Right ventricle myocardium inferior (tissue), 1 donor: ENCODE measurements around the gene SPAG6. TPM values are rescaled to one million over a fixed set of nuclear protein-coding genes. Genes with fewer than 3 reads are reported as not detected.
"Not testable (repeated sequence)": the region's sequence is repeated elsewhere in the genome, so short reads cannot be mapped to it uniquely, and the experiment has no call there.

Experiments
- ATAC-seq: fragments of 200-7000 bp; cut with Tn5 transposase; one replicate; pipeline ENCODE4 v1.9.1; 2020; ENCODE audit warnings: mild to moderate bottlenecking, moderate library complexity
- DNase-seq: peaks from one replicate; pipeline ENCODE4 v3.0.0; 2021; ENCODE audit errors: missing footprints
- intact Hi-C: fragments of 100-400 bp; cut with DNase I; formaldehyde crosslinking; loops from one replicate; pipeline ENCODE4 v1.11.0; 2022
- total RNA-seq: library from RNA; stranded (reverse); fragmentation: NEBNext Ultra II Directional; extraction: Animal tissue kit (Norgen Biotek cat#: 25700); gene quantifications from one replicate; pipeline ENCODE4 v1.2.1, GENCODE V29; 2021
- donor health status: DM: no; HTN: yes; CAD: no; lungs with severe emphysema.

The SPAG6 gene
- total RNA-seq, 1 donor from 2014 or later, result not detected

- intact Hi-C loops, result no loop called here
- no peak for ATAC-seq
- DNase-seq, result no peak
Measured at GRCh38 chr10:22364407-22365140, 19.3 kb downstream of the SPAG6 start.

- ATAC-seq, result no peak
- DNase-seq, result no peak
- intact Hi-C loops, result no loop called here
Measured at GRCh38 chr10:22365233-22365632, 19.9 kb downstream of the SPAG6 start.

DNA sequence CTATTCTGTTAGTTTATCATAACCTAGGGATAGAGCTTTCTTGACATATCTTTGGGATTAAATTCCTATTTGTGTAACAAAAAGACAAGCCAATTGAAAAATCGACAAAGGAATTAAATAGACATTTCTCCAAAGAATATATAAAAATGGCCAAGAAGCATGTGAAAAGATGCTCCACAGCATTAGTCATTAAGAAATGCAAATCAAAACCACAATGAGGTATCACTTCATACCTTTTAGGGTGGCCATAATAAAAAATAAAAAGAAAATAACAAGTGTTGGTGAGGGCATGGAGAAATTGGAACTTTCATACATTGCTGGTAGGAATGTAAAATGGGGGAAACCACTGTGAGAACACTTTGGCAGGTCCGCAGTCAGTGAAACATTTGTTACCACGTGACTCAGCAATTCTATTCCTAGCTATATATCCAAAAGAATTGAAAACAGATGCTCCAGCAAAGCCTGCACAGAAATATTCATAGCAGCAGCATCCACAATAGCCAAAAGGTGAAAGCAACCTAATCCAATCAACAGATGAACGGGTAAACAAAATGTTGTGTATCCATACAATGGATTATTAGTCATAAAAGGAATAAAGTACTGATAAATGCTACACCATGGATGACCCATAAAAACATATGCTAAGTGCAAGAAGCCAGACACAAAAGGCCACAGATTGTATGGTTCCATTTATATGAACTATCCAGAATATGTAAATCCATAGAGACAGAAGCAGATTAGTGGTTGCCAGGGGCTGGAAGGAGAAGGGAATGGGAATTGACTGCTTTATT, 20.5 kb downstream of the SPAG6 start:
- no peak for ATAC-seq
- DNase-seq, result no peak
- intact Hi-C loops, result no loop called here

DNA sequence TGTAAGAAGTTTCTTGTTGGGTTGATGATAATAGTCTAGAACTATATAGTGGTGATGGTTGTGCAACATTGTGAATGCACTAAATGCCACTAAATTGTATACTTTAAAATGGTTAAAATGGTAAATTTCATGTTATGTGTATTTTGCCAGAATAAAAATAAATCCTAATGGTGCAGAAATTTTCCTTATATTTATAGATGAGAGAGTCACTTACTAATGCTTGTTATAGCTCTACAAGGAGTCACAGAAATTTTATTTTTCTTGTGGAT, 21.1 kb downstream of the SPAG6 start:
- intact Hi-C loops, result no loop called here
- no peak for DNase-seq
- no peak for ATAC-seq

DNA sequence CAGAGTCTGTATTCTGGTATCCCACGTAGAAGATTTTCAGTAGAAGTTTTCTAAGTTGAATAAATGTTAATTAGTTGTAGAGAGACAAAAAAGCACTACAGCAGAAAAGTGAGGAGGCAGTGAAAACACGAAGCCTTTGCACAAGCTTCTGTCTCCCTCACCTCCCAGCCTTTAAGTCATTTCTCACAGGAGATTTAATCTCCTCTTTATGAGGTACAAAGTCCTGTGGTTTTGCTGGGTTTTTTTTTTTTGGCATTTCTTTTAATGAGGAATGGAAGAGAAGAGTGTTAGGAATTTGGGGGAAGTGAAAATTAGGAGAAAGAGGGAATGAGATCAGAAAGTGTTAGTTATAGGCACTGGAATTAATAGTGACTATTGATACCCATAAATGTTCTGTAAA, 21.5 kb downstream of the SPAG6 start:
- no peak for ATAC-seq
- no peak for DNase-seq
- intact Hi-C loops, result no loop called here

DNA sequence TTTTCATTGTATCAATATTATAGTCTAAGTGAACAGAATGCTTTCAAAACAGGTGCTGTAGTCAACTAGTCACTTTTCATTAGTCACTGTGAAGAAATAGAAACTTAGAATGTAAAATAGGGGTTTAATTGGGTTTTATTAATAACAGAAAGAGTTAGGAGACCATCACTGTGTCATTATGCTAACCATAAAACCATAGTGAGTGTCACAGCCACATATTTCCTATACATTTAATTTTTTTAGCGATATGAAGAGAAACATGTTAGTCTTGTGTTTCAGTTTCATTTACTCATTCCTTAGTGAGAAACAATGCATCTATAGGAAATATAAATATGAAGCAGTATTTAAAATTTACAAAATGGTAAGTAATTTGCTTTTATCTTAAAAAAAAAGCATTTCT, 22.2 kb downstream of the SPAG6 start:
- ATAC-seq (no peak), DNase-seq (no peak)
- intact Hi-C loops, result no loop called here

DNA sequence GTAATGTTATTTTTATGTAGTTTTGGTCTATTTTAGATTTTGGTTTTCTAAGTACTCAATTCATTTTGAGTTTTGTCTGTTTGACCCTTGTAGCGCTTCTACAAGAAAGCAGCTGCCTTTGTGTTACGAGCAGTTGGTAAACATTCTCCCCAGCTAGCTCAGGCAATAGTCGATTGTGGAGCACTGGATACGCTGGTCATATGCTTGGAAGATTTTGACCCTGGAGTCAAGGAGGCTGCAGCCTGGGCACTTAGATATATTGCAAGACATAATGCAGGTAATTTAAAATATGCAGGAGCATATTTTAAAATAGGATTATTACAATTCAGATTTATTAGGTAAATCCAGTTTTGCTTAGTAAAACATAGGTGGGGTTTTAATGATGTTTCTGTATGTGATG, 23.1 kb downstream of the SPAG6 start:
- intact Hi-C loops, result no loop called here
- ATAC-seq (no peak), DNase-seq (no peak)

DNA sequence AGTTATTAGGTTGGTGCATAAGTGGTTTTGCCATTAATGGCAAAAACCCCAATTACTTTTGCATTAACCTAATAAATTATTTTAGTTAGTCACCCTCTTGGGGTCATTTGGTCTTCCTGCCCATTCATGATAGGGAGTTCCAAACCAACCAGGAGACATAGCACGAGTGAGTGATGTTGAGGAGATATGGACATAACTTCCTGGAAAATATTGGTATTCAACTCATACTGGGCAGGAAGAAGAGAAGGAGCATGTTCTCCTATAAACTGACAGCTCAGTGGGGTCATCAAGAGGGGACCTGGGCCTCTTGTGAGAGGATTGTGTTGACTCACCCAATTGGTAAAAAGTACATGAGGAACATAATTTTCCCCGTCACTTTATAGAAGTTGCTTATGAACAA, 23.7 kb downstream of the SPAG6 start:
- DNase-seq, result no peak
- intact Hi-C loops, result no loop called here
- ATAC-seq, result no peak

GRCh38 chr10:22369434-22370072, 24.3 kb downstream of the SPAG6 start:
- DNase-seq, result no peak
- intact Hi-C loops, result no loop called here
- no peak for ATAC-seq

GRCh38 chr10:22370320-22370719, 25.0 kb downstream of the SPAG6 start:
- intact Hi-C loops, result no loop called here
- ATAC-seq (no peak), DNase-seq (no peak)

DNA sequence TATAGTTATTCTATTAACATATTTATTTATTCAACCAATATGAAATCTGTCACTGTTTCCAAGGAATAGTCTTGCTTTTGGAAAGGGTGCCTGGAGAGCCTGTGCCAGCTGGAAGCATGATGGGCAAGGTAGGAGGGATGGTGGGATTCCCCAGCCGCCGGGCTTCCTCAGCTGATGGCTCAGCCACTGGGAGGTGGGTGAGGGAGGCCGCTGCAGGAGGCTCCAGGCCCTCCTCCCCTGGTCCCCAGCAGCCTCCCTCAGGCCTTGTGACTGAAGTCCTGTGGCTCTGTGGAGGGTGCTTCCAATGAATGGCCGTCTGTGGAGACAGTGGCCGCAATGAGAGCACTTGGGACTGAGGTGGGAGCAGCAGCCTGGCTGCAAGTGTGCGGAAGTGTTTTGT, 27.0 kb downstream of the SPAG6 start:
- intact Hi-C loops, result no loop called here
- DNase-seq (no peak), ATAC-seq (no peak)

DNA sequence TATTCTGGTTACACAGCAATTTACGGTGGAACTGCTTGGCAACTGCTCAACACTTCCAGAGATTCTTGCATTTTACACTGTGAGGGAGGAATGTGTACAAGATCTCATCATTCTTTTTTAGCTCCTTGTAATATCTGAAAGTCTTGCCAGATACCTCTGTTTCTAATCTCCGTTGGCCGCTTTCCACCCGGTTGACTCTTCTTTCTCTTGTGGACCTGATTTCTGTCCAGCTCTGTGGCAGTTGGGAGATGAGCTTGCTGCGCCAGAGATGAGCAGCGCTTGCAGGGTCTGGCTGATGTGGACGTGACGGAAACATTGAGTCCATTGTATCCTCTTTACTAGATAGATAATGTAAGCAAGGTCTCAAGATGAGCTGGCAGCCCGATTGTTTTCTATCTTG, 27.6 kb downstream of the SPAG6 start:
- DNase-seq, result no peak
- intact Hi-C loops, result no loop called here
- ATAC-seq, result no peak

DNA sequence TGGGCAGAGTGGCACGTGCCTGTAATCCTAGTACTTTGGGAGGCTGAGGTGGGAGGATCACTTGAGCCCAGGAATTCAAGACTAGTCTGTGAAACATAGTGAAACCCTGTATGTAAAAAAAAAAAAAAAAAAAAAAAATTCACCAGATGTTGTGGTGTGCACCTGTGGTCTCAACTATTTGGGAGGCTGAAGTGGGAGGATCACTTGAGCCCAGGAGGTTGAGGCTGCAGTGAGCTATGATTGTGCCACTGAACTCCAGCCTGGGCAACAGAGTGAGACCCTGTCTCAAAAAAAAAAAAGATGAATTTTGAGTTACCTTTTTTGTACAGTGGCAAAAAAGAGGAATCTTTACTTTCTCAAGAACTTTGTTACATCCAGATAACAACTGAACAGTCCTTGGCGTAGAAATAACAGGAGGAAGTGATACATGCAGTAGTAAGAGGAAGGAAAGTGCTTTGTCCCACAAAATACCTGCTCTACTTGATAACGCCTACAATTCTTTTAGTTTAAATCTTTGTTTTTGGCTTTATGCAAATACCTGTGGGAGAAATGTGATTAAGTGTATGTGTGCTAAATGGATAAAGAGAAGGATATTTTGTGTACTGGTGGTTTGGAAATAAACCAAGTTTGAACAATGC, 29.3 kb downstream of the SPAG6 start:
- intact Hi-C loops, result no loop called here
- ATAC-seq (no peak), DNase-seq (no peak)

GRCh38 chr10:22379059-22379458, 33.8 kb downstream of the SPAG6 start:
- ATAC-seq (no peak), DNase-seq (no peak)
- intact Hi-C loops, result no loop called here

DNA sequence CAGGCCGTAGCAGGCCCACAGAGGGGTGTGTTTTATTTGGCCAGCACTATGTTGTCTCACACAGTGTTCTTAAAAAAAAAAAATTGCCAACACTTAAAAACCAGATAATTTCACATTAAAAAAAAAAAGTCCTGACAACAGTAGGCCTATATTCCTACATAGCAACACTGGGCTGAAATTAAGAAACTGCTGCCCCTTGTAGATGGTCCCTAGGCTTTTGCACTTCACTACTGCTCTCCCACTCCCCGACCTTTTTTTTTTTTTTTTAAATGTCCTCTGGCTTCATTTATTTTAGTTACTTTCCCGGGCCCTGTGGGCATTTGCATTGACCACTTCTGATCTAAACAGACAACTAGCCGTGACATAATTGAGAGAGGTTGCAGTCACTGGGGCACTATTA, 36.0 kb downstream of the SPAG6 start:
- ATAC-seq, result no peak
- intact Hi-C loops, result no loop called here

GRCh38 chr10:22386503-22386902, 41.2 kb downstream of the SPAG6 start:
- DNase-seq, result no peak
- intact Hi-C loops, result no loop called here
- ATAC-seq, result no peak

More for the DNA sequence above, 36.0 kb downstream of the SPAG6 start:
- DNase-seq, result no peak

- ATAC-seq (no peak), DNase-seq (no peak)
- intact Hi-C loops, result no loop called here
Measured at GRCh38 chr10:22389856-22390589, 44.7 kb downstream of the SPAG6 start.

DNA sequence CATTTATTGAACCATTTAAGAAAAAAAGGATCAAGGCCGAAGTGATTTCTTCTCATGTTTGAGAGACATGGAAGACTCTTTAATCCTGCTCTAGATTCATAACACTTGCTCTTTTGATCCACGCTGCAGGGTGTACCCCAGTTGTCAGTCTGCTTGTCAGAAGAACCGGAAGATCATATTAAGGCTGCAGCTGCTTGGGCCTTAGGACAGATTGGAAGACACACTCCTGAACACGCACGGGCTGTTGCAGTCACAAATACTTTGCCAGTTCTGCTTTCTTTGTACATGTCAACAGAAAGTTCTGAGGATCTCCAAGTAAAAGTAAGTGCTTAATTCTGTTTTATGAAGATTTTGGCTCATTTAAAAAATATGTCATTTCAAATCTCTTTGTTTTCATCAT, 46.3 kb downstream of the SPAG6 start:
- ATAC-seq, result no peak
- DNase-seq, result no peak
- intact Hi-C loops, result no loop called here

DNA sequence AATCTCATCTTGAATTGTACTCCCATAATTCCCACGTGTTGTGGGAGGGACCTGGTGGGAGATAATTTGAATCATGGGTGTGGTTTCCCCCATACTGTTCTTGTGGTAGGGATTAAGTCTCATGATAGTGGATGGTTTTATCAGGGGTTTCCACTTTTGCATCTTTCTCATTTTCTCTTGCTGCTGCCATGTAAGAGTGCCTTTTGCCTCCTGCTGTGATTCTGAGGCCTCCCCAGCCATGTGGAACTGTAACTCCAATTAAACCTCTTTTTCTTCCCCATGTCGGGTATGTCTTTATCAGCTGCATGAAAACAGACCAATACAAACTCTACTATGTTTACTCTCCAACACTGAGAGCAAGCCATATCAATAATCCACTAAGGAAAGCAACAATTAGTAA, 50.9 kb downstream of the SPAG6 start:
- not testable (repeated sequence) for DNase-seq, ATAC-seq

More for the DNA sequence above, 50.9 kb downstream of the SPAG6 start:
- intact Hi-C loops, result not testable (repeated sequence)
